NCI-H2107 treated with DMSO at 0.1 percent for 48 hours (cell line): Measurements from ENCODE around the gene TBXA2R.
A peak's percentile ranks its signal among the peaks of the same experiment; 100 is the strongest.
"Not testable (repeated sequence)": the region's sequence is repeated elsewhere in the genome, so short reads cannot be mapped to it uniquely, and the experiment has no call there.

Experiments
- DNase-seq: peaks from one replicate; lab custom pipeline; 2025; ENCODE audit not compliant: unreplicated experiment; lab: John Stamatoyannopoulos, UW

The TBXA2R gene

GRCh38 chr19:3641515-3642269, 35.0 kb upstream of the TBXA2R start:
- DNase-seq, result no peak

GRCh38 chr19:3639479-3639878, 32.8 kb upstream of the TBXA2R start:
- DNase-seq, result no peak

DNA sequence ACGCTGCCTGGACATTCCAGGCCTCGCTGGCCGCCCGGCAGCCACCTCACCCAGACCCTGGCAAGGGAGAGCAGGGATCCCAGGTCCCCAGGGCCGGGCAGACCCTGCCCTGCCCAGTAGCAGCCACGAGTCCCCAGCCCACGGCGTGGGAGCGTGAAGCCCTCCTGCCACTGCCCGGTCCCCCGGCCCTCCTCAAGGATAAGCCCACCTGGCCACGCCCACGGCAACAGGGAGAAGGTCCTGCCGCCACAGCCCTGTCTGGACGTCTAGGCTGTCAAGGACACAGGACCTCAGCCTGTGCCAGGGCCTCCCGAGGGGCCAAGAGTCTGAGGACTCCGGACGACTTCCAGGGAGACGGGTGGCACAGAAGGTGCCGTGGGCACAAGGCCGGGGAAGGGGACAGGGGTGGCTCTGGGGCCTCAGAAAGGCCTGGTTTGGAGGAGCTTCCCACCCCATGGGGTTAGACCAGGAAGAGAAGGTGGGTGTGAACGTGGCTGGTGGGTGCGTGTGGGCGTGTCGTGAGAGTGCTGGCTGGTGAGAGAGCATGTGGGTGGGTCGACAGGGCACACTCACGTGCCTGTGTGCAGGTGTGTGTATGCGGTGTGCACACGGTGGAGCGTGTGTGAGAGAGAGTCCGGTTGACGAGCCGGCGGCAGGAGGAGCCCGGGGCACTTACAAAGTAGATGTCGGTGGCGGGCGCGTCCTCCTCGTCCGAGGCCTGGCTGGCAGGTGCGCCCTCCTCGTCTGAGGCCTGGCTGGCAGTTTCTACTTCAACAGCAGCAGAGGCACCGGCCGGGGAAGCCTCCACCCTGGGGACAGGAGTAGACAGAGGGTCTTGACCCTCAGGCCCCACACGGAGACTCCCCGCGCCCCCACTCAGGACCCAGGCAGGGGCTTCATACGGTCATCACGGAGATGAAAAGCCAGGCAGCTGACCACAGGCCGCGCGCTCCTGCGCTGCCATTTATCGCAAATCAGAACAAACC, 31.8 kb upstream of the TBXA2R start:
- DNase-seq, result no peak

GRCh38 chr19:3637621-3638020, 30.9 kb upstream of the TBXA2R start:
- DNase-seq, result no peak

DNA sequence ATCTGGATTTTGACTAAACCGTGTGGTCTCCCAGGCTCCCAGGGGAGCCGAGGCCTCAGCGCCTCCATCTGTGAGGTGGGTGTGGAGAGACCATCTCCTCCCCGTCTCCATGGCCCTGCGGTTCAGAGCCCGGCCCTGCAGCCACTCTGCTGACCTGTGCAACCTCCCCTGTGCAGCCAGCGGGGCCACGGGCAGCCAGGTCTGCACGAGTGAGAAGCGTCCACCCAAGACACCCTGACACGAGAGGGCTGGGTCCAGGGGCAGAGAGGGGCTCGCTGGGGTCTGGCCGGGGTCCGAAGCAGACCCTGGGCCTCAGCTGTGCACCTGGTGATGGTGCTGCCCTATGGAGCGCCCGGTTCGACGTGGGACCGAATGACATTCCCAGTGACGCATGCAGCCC, 30.3 kb upstream of the TBXA2R start:
- DNase-seq, result no peak

- DNase-seq, result no peak
Observed at GRCh38 chr19:3636506-3636905, 29.8 kb upstream of the TBXA2R start.

DNA sequence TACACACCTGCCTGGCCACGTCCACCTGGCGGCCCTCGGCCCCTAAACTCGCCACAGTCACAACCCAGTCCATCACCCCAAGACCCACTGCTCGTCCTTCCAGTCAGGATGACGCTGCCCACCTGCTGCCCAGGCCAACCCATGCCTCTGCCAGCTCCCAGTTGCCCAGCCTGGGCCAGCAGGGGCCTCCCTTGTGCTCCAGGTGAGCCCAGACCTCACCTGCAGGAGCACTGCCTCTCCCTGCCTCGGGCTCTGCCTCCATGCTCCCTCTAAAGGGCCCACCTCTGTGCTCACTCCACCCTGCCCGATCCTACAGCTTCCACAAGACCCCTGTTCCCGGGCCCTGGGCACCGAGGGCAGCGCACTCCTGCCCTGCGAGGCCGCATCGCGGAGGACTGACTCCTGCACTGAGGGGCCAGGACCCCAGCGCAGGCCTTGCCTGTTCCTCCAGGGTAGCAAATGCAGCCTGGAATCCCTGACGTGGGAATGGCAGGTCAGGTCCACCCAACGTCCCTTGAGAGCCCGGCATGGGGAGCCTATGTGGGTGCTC, 27.9 kb upstream of the TBXA2R start:
- no peak for DNase-seq

DNA sequence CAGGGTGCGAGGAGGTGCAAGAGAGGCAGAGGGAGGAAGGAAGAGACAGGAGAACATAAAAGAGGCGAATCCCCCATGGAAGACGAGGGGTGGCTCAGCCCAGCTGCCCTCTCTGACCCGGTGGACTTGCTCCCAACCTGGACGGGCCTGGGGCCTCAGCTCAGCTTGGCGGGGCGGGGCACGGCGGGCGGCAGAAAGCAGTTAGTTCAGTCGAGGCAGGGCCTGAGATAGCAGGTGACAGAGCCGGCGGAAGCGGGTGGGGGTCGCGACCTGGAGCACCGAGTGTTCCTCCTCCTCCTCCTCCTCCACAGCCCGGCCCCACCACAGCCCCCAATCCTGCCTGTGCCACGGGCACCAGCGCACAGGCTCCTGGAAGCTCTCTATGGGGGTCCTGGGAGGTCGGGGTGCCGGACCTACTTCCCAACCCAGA, 26.9 kb upstream of the TBXA2R start:
- DNase-seq, result no peak

GRCh38 chr19:3632739-3633558, 26.3 kb upstream of the TBXA2R start:
- no peak for DNase-seq

GRCh38 chr19:3632098-3632497, 25.4 kb upstream of the TBXA2R start:
- DNase-seq, result no peak

- no peak for DNase-seq
Observed at GRCh38 chr19:3631053-3631861, 24.6 kb upstream of the TBXA2R start.

DNA sequence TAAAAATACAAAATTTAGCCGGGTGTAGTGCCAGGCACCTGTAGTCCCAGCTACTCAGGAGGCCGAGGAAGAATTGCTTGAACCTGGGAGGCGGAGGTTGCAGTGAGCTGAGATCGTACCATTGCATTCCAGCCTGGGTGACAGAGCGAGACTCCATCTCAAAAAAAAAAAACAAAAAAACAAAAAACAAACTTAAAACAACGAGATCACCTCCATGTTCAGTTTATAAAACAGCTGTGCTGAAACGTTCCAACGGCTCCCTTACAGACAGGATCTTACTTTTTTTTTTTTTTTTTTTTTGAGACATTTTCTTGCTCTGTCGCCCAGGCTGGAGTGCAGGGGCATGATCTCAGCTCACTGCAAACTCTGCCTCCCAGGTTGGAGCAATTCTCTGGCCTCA, 22.1 kb upstream of the TBXA2R start:
- DNase-seq, result not testable (repeated sequence)

DNA sequence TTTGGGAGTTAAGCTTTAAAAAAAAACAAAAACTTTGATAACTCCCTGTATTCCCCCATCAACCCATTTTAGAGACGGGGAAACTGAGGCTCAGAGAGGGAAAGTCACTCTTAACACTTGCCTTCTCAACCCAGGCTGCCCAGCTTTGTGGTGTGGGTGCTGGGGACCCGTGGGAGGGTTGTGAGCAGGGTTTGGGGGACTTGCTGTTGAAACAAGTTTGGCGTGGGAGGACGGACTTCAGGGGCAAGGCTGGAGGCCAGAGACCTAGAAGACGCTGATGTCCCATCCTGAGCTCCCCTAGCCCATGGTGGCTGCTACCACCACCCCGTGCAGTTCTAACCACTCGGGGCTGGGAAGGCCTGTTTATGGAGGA, 20.7 kb upstream of the TBXA2R start:
- no peak for DNase-seq

GRCh38 chr19:3626473-3627350, 20.0 kb upstream of the TBXA2R start, which contains the start of gene CACTIN:
Gene CACTIN (minus strand): TSS chr19:3626790. CDS start chr19:3626762, 28 bp downstream.
- DNase-seq, result peak; percentile 98

DNA sequence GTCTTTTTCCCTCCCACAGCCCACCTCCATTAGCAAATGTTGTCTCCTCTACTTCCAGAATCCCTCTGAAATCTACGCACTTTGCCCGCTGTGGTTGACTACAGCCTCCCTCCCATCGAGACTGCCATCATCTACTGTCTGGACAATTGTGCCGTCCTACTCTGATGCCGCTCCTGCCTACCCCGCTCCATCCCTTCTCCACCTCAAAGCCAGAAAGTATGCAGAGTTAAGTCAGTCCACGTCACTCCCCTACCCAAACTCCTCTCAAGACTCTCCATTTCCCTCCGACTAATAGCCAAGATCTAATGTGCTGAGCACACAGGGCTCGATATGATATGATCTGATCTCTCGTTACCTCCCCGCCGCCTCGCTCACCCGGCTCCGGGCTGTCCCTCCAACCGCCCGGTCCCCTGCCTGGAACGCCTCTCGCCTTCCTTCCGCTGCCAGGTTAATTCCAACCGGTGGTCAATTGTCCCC, 19.4 kb upstream of the TBXA2R start:
- no peak for DNase-seq

DNA sequence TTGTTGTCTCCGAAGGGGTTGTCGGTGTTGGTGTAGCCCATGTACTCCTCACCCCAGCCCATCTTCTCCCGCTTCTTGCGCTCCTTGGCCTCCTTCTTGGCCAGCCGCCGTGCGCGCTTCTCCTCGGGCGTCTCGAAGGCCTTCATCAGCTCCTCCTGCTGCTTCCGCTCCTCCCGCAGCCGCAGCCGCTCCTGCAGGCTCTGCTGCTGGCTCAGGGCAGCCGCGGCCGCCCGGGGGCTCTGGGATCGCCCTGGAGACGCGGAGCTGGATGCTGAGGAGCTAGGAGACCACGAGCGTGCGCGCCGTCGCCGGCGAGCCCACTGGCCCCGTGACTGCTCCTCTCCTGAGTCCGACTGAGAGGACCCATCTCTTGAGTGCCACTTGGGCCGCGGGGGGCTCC, 17.0 kb upstream of the TBXA2R start:
- DNase-seq, result no peak

- DNase-seq, result no peak
Observed at GRCh38 chr19:3622224-3622623, 15.5 kb upstream of the TBXA2R start.

GRCh38 chr19:3621689-3622088, 15.0 kb upstream of the TBXA2R start:
- no peak for DNase-seq
